Measurements from ENCODE around the gene TCF19.

DNA sequence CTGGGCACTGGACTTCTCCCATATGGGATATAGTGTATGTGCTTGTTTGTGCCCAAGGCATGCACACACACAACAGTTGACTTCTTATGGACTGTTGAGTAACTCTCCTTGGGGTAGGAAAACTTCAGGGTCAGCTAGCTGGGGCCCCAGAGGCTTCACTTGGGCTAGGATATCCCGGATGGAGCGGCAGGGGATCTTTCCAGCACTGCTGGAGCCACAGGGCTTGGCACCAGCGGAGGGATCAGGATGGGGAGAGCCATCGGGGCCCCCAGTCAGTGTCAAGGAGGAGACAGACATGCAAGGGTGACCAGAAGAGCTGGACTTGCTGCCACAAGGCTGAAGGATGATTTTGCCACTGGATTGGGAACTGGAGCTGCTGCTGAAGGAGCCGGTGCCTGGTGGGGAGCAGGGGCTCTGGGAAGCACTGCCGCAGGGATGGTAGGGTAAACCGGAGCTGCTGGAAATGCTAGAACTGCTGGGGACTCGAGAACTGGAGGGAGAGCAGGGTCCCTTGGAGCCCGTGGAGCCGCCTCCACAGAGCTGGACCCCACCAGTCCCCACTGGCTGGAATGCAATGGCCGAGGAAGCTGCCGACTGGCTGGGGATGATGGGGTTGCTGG, 42.3 kb upstream of the TCF19 start:
- TF ChIP-seq CTCF (IDR thresholded peaks at IDR 0.05) (no peak), POLR2AphosphoS5 (IDR thresholded peaks at IDR 0.05) (no peak), POLR2A (IDR thresholded peaks at IDR 0.05) (no peak), EP300 (IDR thresholded peaks at IDR 0.05) (no peak)

Measured in upper lobe of left lung (tissue), 4 donors.